T-helper 2 cell treated with Interferon-gamma antibody and Interleukin-4, amounts not matched to agents 100 ng/mL and 5 ng/mL, for 36 hours (primary cell): ENCODE measurements around the gene ADCY3. TPM values are rescaled to one million over a fixed set of nuclear protein-coding genes. Genes with fewer than 3 reads are reported as not detected.

ENCODE experiments used
- intact Hi-C: fragments of 100-400 bp; cut with micrococcal nuclease; formaldehyde crosslinking; loops from one replicate; pipeline ENCODE4 v1.15.1; 2023
- total RNA-seq: library from RNA; stranded (reverse); gene quantifications from 2 replicates; pipeline ENCODE4 v1.2.3, GENCODE V29; 2022

The ADCY3 gene
- total RNA-seq, 1 donor from 2014 or later = 73.3 TPM

GRCh38 chr2:24832931-24833701 is 86.9 kb downstream of the ADCY3 start:
- intact Hi-C loops = no loop called here

DNA sequence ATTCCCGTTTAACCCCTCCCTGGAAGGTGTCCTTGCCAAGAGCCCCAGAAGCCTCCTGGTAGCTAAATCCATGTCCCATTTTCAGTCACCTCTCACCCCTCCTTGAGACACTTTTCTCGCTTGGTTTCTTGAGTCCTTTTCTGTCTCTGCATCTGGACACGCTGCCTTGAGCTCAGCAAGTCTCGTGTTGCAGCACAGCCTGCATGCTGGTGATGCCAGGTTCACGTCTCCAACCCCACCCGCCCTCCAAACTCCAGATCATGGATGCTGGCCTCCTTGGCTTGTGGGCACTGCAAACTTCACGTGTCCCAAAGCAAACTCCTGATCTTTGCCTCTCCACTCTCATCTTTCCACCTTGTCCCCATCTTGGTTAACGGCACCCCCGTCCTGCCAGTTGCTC is 87.5 kb downstream of the ADCY3 start:
- intact Hi-C loops = no loop called here

DNA sequence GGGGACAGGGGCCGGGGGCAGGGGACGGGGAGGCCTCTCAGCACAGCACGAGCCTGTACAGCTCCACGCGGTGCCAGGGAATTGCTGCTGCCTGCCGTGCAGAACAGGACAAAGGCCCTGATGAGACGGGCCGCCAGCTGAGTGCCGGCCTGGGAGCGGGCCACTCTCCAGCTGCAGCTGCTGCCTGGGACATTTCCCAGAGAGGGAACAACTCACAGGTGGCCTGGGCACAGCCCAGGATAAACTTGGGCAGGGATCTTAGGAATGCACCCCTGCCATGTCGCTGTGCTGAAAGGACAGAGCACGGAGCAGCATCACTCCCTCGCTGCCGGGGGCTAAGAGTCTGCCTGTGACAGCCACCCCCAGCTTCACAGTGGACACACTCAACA is 88.0 kb downstream of the ADCY3 start:
- intact Hi-C loops = no loop called here

DNA sequence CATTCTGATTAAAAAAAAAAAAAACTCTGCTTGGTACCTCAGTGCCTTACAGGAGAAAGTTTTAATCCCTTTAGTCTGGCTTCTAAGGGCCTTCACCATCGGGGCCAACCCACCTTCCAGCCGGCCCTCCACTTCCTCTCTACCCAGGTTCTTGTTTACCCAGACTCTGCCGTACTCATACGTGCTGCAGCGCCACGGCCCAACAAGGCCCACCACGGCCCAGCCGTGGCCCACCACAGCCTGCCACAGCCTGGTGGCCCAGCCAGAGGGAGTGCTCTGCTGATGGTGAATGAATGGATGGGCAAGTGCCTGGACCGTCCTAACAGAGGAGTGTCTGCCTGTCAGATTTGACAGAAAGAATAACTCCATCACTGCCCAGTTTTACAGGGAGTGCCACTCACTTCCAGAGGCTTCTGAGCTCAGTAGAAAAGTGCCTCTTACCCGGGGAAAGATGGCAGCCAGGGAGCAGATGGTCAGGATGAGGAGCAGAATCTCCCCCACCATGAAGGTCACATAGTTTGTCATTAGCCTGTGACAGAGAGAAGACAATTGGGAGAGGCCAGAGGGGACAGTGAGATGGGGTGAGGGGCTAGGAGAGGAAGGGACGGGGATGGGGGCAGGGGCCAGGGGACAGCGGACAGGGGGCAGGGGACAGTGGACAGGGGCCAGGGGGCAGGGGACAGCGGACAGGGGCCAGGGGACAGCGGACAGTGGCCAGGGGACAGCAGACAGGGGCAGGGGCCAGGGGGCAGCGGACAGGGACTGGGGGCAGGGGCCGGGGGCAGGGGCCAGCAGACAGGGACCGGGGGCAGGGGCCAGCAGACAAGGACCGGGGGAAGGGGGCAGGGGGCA is 88.6 kb downstream of the ADCY3 start:
- intact Hi-C loops = no loop called here

- intact Hi-C loops = no loop called here
Measured at GRCh38 chr2:24830786-24831185, 89.3 kb downstream of the ADCY3 start.

- intact Hi-C loops = no loop called here
Measured at GRCh38 chr2:24830351-24830750, 89.7 kb downstream of the ADCY3 start.

- intact Hi-C loops = loop anchor here (10.0 kb wide), 1 partner anchor 306 kb away; no protein-coding TSS in a partner anchor
Measured at GRCh38 chr2:24828238-24828996, 91.6 kb downstream of the ADCY3 start.

DNA sequence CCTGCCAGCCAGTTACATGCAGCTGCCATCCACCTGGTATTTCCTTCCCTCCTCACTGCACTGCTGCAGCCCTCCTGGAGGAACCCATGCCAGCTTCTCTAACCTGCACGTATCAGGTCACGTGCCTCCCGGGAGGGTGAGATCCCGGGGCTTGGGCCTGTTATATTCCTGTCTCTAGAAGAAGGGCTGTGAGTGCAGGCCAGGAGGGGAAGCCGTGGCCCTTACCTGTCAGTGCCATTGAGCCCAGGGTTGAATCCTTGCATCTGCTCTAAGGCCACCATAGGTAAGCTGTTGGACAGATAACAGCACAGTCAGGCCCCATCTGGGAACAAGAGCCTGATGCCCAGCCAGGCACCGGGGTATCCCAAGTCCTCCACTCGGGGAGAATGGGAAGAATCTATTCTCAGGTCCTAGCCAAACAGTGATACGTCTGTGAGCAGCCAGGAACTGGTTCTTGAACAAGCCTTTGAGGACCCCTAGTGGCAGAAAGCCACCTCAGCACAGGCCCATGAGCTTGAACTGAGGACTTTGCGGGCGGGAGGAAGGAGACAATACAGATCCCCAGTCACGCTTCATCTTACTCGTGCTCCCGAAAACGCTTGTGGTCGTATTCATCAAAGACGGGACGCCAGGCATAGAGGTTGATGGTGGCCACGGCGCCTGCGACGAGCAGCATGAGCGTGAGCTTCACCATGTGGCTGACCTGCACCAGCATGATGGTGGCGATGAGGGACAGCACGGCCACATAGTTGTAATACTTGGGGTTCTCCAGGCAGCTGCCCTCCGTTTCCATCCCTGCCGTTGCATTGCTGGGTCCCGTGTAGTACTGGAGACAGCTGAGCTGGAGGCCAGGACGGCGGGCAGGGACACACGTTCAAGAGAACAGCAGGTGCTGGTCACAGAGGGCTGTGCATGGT is 92.5 kb downstream of the ADCY3 start:
- intact Hi-C loops = loop anchor here (1.0 to 10.0 kb wide), 4 partner anchors 35 to 417 kb away; partner anchors contain the start of genes CENPO and PTRHD1

- intact Hi-C loops = loop anchor here (1.0 to 10.0 kb wide), 4 partner anchors 34 to 416 kb away; partner anchors contain the start of genes CENPO and PTRHD1
Measured at GRCh38 chr2:24826773-24827145, 93.3 kb downstream of the ADCY3 start.

GRCh38 chr2:24825883-24826772 is 93.9 kb downstream of the ADCY3 start:
- intact Hi-C loops = loop anchor here (2.0 to 10.0 kb wide), 2 partner anchors 33 to 309 kb away; partner anchors contain the start of genes CENPO and PTRHD1

GRCh38 chr2:24824966-24825882 is 94.8 kb downstream of the ADCY3 start:
- intact Hi-C loops = loop anchor here (10.0 kb wide), 1 partner anchor 310 kb away; no protein-coding TSS in a partner anchor

GRCh38 chr2:24824071-24824588 is 95.9 kb downstream of the ADCY3 start:
- intact Hi-C loops = loop anchor here (10.0 kb wide), 1 partner anchor 311 kb away; no protein-coding TSS in a partner anchor

- intact Hi-C loops = loop anchor here (10.0 kb wide), 1 partner anchor 313 kb away; no protein-coding TSS in a partner anchor
Measured at GRCh38 chr2:24822049-24822706, 97.9 kb downstream of the ADCY3 start.

- intact Hi-C loops = loop anchor here (10.0 kb wide), 1 partner anchor 313 kb away; no protein-coding TSS in a partner anchor
Measured at GRCh38 chr2:24821433-24821891, 98.6 kb downstream of the ADCY3 start.

DNA sequence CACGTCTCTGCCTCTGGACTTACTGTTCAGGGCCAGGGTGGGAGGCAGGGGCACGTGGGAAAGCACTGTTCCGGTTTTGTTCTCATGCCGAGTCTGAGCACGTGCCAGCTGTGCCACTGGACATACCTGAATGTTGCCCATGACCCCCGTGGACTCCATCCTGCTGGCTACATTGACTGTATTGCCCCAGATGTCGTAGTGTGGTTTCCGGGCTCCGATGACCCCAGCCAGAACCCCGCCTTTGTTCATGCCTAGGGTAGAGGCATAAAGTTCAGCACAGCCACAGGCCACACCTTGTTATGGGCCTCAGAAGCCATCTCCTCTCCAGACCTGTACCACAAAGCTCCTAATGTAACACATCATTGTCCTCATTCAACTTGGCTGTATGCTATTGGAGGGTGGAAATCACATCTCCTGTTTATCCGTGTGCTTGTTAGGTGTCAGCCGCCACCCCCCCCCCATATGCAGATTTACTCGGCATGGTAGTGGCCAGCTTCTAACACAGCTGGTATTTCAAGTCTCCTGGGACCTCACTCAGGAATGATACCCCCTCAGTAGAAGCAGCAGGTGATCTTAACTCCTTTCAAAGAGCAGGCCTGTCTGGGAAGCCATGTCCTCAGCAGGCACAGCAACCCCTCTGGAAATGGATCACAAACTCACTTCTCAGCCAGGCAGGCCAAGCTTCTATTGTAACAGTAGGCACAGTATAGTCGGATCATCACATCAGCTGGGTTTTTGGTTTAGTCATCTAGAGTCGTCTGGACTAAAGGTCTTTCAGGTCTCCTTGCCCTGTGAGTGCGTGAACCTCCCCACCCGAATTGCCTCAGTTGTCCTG is 99.2 kb downstream of the ADCY3 start:
- intact Hi-C loops = loop anchor here (10.0 kb wide), 1 partner anchor 314 kb away; no protein-coding TSS in a partner anchor

DNA sequence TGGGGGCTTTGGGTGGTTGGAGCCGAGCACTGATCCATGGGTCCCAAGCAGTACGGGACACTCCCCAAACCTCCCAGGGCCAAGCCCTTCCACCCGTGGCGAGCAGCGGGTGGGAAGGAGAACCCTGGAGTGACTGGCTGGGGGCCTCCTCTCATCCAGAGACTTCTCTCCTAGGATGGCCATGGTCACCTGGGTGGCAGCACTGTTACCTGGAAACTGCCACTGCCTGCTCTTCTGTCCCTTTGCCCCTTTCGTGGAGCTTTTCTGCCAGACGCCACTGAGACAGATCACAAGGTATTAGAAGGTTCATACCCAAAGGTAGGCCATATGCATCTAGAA is 99.9 kb downstream of the ADCY3 start:
- intact Hi-C loops = loop anchor here (10.0 kb wide), 1 partner anchor 315 kb away; no protein-coding TSS in a partner anchor
